Activated CD8-positive, alpha-beta memory T cell treated with anti-CD3 and anti-CD28 coated beads for 48 hours (primary cell): Measurements from ENCODE around the gene PLEK2.
"Not testable (repeated sequence)": the region's sequence is repeated elsewhere in the genome, so short reads cannot be mapped to it uniquely, and the experiment has no call there.

ENCODE experiments used
- DNase-seq, 3 experiments: peaks; one replicate each; pipeline ENCODE4 v3.0.0-alpha.2; 2020; ENCODE audit warnings: low read depth in 2 of 3, low spot score in 2 of 3

PLEK2 gene

GRCh38 chr14:67411820-67412421 lies at the start of gene PLEK2:
Gene PLEK2 (minus strand): TSS chr14:67412165. CDS start chr14:67412059, 106 bp downstream.
- DNase-seq = no peak

- no peak for DNase-seq
Measured at GRCh38 chr14:67461341-67461985, 49.5 kb upstream of the PLEK2 start.

GRCh38 chr14:67459336-67459735 lies 47.4 kb upstream of the PLEK2 start:
- no peak for DNase-seq

- no peak for DNase-seq
Measured at GRCh38 chr14:67457782-67458181, 45.8 kb upstream of the PLEK2 start.

GRCh38 chr14:67456732-67457131 lies 44.8 kb upstream of the PLEK2 start:
- DNase-seq = no peak

- no peak for DNase-seq
Measured at GRCh38 chr14:67453575-67454300, 41.8 kb upstream of the PLEK2 start.

- not testable (repeated sequence) for DNase-seq
Measured at GRCh38 chr14:67451667-67452066, 39.7 kb upstream of the PLEK2 start.

- no peak for DNase-seq
Measured at GRCh38 chr14:67449096-67449495, 37.1 kb upstream of the PLEK2 start.

- DNase-seq = no peak
Measured at GRCh38 chr14:67447033-67447381, 35.0 kb upstream of the PLEK2 start.

GRCh38 chr14:67446371-67447032 lies 34.5 kb upstream of the PLEK2 start:
- DNase-seq = no peak

- no peak for DNase-seq
Measured at GRCh38 chr14:67444395-67444794, 32.4 kb upstream of the PLEK2 start.

GRCh38 chr14:67442139-67442906 lies 30.4 kb upstream of the PLEK2 start:
- no peak for DNase-seq

GRCh38 chr14:67441672-67442071 lies 29.7 kb upstream of the PLEK2 start:
- no peak for DNase-seq

- no peak for DNase-seq
Measured at GRCh38 chr14:67441256-67441655, 29.3 kb upstream of the PLEK2 start.

- no peak for DNase-seq
Measured at GRCh38 chr14:67440513-67440912, 28.5 kb upstream of the PLEK2 start.

- DNase-seq = no peak
Measured at GRCh38 chr14:67438969-67439368, 27.0 kb upstream of the PLEK2 start.

- no peak for DNase-seq
Measured at GRCh38 chr14:67436006-67436866, 24.3 kb upstream of the PLEK2 start.

- DNase-seq = no peak
Measured at GRCh38 chr14:67435603-67436002, 23.6 kb upstream of the PLEK2 start.

GRCh38 chr14:67432050-67432564 lies 20.1 kb upstream of the PLEK2 start:
- DNase-seq = no peak
